ENCODE measurements around the gene PLAAT3.
"Not testable (repeated sequence)": the region's sequence is repeated elsewhere in the genome, so short reads cannot be mapped to it uniquely, and the experiment has no call there.

DNA sequence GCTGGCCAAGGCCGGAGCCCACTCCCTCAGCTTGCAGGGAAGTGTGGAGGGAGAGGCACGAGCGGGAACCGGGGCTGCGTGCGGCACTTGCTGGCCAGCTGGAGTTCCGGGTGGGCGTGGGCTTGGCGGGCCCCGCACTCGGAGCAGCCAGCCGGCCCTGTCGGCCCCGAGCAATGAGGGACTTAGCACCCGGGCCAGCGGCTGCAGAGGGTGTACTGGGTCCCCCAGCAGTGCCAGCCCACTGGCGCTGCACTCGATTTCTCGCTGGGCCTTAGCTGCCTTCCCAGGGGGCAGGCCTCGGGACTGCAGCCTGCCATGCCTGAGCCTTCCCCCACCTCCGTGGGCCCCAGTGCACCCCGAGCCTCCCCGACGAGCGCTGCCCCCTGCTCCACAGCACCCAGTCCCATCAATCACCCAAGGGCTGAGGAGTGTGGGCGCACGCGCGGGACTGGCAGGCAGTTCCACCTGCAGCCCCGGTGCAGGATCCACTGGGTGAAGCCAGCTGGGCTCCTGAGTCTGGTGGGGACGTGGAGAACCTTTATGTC, 64.0 kb downstream of the PLAAT3 start:
- TF ChIP-seq, protein P1, sequence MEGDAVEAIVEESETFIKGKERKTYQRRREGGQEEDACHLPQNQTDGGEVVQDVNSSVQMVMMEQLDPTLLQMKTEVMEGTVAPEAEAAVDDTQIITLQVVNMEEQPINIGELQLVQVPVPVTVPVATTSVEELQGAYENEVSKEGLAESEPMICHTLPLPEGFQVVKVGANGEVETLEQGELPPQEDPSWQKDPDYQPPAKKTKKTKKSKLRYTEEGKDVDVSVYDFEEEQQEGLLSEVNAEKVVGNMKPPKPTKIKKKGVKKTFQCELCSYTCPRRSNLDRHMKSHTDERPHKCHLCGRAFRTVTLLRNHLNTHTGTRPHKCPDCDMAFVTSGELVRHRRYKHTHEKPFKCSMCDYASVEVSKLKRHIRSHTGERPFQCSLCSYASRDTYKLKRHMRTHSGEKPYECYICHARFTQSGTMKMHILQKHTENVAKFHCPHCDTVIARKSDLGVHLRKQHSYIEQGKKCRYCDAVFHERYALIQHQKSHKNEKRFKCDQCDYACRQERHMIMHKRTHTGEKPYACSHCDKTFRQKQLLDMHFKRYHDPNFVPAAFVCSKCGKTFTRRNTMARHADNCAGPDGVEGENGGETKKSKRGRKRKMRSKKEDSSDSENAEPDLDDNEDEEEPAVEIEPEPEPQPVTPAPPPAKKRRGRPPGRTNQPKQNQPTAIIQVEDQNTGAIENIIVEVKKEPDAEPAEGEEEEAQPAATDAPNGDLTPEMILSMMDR (IDR thresholded peaks at IDR 0.05): not testable (repeated sequence)
- TF ChIP-seq EZH2phosphoT487 (IDR thresholded peaks at IDR 0.05): not testable (repeated sequence)

Data from neural progenitor cell (in vitro differentiated cells).